ENCODE measurements around the gene ACOT2.
"Not testable (repeated sequence)": the region's sequence is repeated elsewhere in the genome, so short reads cannot be mapped to it uniquely, and the experiment has no call there.

The ACOT2 gene, protein sequence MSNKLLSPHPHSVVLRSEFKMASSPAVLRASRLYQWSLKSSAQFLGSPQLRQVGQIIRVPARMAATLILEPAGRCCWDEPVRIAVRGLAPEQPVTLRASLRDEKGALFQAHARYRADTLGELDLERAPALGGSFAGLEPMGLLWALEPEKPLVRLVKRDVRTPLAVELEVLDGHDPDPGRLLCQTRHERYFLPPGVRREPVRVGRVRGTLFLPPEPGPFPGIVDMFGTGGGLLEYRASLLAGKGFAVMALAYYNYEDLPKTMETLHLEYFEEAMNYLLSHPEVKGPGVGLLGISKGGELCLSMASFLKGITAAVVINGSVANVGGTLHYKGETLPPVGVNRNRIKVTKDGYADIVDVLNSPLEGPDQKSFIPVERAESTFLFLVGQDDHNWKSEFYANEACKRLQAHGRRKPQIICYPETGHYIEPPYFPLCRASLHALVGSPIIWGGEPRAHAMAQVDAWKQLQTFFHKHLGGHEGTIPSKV

GRCh38 chr14:73569185-73569958 is at the start of gene ACOT2:
ACOT2 (plus strand) TSS chr14:73569213; CDS start chr14:73569241, 28 bp downstream.
- DNase-seq: peak; percentile 76 to 93 (median 90)

DNA sequence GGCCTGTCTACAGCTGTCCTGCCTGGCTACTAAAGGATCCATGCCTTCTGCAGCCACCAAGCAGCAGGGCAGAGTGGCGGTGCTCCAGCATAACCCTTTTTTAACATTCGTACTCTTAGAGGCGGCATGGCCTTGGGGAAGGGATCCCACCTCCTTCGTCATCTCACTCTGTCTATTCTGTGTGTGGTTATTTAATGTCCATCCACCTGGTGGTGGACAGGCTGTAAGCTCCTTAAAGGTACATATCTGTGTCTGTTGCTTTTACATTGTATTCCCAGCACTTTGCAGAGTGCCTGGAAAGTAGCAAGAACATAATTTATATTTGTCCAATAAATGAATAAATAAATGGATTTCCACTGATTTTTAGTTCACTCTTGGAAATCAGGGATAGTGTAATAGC is 47.8 kb upstream of the ACOT2 start:
- no peak for DNase-seq

- no peak for DNase-seq
Observed at GRCh38 chr14:73524493-73524892, 44.5 kb upstream of the ACOT2 start.

DNA sequence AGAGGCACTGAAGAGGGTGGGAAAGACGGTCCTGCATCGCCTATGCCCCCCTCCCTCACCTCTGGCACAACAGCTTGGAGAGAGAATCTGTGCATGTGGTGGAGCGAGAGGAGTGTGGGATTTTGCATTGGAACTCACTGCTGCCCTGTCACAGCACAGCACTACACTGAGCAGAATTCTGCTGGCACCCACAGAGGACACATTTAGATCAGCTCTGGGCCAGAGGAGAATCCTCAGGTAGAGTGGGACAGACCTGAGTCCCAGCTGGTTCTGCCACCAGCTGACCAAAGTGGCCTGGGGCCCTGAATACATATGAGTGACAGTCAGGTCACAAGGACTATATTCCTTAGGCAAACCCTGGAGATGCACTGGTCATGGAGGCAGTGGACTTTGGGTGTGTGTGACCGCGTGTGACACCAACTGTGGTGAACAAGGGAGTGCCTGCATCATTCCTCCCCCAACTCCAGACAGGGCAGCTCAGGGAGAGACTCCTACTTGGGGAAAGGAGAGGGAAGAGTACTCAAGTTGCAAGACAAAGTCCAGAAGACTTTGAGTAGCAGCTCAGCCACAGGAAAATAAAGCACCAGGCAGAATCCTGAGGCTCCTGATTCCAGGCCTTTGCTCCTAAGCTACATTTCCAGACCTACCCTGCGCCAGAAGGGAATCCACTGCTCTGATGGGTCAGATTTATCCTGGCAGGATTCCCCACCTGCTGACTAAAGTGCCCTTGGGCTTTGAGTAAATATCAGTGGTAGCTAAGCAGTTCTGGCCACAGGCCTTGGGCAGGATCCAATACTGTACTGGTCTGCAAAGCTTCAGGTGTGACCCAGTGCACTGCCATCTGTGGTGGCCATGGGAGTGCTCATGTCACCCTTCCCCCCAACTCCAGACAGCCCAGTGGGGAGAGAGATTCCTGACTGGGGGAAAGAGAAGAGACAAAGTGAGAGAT is 42.7 kb upstream of the ACOT2 start:
- DNase-seq: no peak

DNA sequence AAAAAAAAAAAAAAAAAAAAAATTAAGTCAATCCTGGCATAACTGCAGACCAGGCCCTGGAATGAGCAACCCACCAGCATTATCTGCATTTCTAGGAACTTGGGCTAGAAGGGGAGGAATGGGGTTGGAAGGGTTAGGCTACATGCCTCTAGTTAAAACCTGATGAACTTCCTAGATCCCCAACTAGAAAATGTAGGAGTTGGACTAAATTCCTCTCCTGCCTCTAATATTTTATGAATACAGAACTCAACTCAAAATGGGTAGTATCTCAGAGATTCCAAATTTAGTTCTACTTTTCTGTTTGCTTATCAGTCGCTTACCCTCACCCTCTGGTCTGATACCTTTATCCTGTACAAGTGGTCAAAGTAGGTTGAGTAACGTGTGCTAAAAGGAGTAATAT is 39.7 kb upstream of the ACOT2 start:
- not testable (repeated sequence) for DNase-seq

DNA sequence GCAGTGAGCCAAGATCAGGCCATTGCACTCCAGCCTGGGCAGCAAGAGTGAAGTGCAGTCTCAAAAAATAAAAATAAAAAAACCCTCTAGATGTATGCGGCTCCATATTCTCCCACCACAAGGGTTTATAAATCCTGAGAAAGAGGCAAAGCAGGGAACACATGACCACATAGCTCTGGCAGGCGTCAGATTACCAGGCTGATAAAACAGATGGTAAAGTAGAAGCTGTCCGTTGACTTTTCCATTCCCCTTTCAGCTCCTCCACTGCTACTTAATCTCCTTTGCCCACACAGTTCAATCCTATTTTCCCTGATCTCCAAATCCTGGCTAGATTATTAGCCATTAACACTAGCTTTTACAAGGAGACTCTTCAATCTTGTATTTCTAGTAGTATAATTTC is 37.0 kb upstream of the ACOT2 start:
- not testable (repeated sequence) for DNase-seq

DNA sequence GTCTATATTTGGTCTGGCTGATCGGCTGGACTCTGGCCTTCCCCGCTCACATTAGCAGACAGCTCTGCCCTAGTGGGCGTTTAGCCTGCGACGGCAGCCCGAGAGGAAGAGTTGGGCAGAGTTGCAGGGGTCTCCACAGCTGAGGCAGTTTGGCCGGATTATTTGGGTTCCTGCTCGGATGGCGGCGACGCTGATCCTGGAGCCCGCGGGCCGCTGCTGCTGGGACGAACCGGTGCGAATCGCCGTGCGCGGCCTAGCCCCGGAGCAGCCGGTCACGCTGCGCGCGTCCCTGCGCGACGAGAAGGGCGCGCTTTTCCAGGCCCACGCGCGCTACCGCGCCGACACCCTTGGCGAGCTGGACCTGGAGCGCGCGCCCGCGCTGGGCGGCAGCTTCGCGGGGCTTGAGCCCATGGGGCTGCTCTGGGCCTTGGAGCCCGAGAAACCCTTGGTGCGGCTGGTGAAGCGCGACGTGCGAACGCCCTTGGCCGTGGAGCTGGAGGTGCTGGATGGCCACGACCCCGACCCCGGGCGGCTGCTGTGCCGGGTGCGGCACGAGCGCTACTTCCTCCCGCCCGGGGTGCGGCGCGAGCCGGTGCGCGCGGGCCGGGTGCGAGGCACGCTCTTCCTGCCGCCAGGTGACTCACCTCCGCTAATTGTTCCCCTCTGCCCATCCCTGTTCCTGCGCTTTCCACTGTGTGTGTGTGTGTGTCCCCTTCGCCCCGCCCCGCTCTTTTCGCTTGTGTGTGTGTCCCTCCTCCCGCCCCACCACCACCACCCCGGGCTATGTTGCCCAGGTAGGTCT is 31.6 kb upstream of the ACOT2 start:
- DNase-seq: peak; percentile 24 to 78 (median 63)

- DNase-seq: peak in 1 of 3 experiments; percentile 11
Observed at GRCh38 chr14:73539017-73539416, 30.0 kb upstream of the ACOT2 start.

GRCh38 chr14:73542961-73543360 is 26.1 kb upstream of the ACOT2 start:
- DNase-seq: not testable (repeated sequence)

- not testable (repeated sequence) for DNase-seq
Observed at GRCh38 chr14:73545353-73545752, 23.7 kb upstream of the ACOT2 start.

GRCh38 chr14:73549097-73549496 is 19.9 kb upstream of the ACOT2 start:
- not testable (repeated sequence) for DNase-seq

GRCh38 chr14:73549889-73550524 is 19.0 kb upstream of the ACOT2 start:
- DNase-seq: not testable (repeated sequence)

DNA sequence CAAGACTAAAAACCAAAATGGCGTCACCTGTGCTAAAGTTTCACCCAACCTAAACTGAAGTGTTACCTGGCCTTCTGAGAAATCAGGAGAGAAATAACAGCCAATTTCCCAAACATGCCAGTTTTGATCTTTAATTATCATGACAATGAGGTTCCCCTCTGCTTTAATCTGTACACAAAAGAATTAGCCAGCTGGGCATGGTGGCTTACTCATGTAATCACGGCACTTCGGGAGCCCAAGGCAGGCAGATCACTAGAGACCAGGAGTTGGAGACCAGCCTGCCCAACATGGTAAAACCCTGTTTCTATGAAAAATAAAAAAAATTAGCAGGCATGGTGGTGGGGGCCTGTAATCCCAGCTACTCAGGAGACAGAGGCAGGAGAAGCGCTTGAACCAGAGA is 15.2 kb upstream of the ACOT2 start:
- DNase-seq: no peak

DNA sequence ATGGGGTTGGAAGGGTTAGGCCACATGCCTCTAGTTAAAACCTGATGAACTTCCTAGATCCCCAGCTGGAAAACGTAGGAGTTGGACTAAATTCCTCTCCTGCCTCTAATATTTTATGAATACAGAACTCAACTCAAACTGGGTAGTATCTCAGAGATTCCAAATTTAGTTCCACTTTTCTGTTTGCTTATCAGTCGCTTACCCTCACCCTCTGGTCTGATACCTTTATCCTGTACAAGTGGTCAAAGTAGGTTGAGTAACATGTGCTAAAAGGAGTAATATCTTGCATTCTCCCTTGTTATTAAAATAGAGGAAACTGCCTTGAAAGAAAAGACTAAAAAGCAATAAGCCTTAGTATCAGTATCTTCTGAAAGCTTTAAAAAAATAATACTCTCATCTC is 11.8 kb upstream of the ACOT2 start:
- DNase-seq: not testable (repeated sequence)

- not testable (repeated sequence) for DNase-seq
Observed at GRCh38 chr14:73558238-73558637, 10.8 kb upstream of the ACOT2 start.

GRCh38 chr14:73562256-73562655 is 6.8 kb upstream of the ACOT2 start:
- not testable (repeated sequence) for DNase-seq

GRCh38 chr14:73562696-73563095 is 6.3 kb upstream of the ACOT2 start:
- DNase-seq: not testable (repeated sequence)

DNA sequence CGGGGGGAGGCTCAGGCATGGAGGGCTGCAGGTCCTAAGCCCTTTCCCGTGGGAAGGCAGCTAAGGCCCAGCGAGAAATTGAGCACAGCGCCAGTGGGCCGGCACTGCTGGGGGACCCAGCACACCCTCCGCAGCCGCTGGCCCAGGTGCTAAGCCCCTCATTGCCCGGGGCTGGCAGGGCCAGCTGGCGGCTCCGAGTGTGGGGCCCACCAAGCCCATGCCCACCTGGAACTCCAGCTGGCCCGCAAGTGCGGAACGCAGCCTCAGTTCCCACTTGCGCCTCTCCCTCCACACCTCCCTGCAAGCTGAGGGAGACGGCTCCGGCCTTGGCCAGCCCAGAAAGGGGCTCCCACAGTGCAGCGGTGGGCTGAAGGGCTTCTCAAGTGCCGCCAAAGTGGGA is 2.6 kb upstream of the ACOT2 start:
- not testable (repeated sequence) for DNase-seq

DNA sequence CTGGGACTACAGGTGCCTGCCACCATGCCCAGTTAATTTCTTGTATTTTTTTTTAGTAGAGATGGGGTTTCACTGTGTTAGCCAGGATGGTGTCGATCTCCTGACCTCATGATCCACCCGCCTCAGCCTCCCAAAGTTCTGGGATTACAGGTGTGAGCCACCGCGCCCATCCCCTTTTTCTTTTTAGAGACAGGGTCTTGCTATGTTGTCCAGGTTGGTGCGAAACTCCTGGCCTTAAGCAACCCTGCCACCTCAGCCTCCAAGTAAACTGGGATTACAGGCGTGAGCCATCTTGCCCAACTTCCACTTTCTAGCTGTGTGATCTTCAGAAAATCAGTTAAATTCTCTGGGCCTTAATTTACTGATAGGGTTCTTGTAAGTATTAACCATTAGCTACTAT is 2.1 kb upstream of the ACOT2 start:
- DNase-seq: not testable (repeated sequence)

DNA sequence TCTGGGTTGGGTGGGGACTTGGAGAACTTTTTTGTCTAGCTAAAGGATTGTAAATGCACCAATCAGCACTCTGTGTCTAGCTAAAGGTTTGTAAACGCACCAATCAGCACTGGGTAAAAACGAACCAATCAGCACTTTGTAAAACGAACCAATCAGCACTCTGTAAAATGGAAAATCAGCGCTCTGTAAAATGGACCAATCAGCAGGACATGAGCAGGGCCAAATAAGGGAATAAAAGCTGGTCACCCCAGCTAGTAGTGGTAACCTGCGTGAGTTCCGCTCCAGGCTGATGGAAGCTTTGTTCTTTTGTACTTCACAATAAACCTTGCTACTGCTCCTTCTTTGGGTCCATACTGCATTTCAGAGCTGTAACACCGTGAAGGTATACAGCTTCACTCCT is 1.7 kb upstream of the ACOT2 start:
- DNase-seq: no peak
